Measurements from ENCODE around the gene BSPRY. TPM values are rescaled to one million over a fixed set of nuclear protein-coding genes. Genes with fewer than 3 reads are reported as not detected.

Gene BSPRY
- total and polyA plus RNA-seq, 7 donors, result 0.03 TPM; not detected in 5

- ATAC-seq (no peak), DNase-seq (no peak)
- Histone ChIP-seq H3K4me3 (no peak overlapping the region), H3K4me1 (no peaks in the 10 kb centered on the region), H3K27me3 (ENCODE audit: insufficient read depth in 3 of 3, low read length in 2 of 3) (no peaks in the 10 kb centered on the region), H3K36me3 (ENCODE audit: insufficient read depth in 1 of 2, low read depth in 1 of 2) (peaks cover 7 to 23% of the 10 kb centered on the region in 2 donors), H3K27ac (no peak overlapping the region), H3K9me3 (no peaks in the 10 kb centered on the region)
- no peak for TF ChIP-seq CTCF (IDR thresholded peaks at IDR 0.05)
- intact Hi-C loops (cut with DNase I), result no loop called here
- 54 to 59% (median 57%) methylated on average over 11 of the region's 11 CpGs for WGBS, 3 donors
Measured at GRCh38 chr9:113369855-113370140, 20.5 kb downstream of the BSPRY start.

GRCh38 chr9:113370806-113371325 is 21.5 kb downstream of the BSPRY start:
- H3K27ac ChIP-seq, result no peak overlapping the region
- peaks cover 7 to 29% of the 10 kb centered on the region in 2 donors for H3K36me3 ChIP-seq (ENCODE audit: insufficient read depth in 1 of 2, low read depth in 1 of 2)
- intact Hi-C loops (cut with DNase I), result no loop called here
- DNase-seq (no peak), ATAC-seq (no peak)
- H3K4me3 ChIP-seq, result no peak overlapping the region
- WGBS, 3 donors, result 77 to 83% (median 80%) methylated on average over 8 of the region's 8 CpGs
- peaks cover 3% of the 10 kb centered on the region for H3K4me1 ChIP-seq
- TF ChIP-seq CTCF (IDR thresholded peaks at IDR 0.05), result no peak
- no peaks in the 10 kb centered on the region for H3K27me3 ChIP-seq (ENCODE audit: insufficient read depth in 3 of 3, low read length in 2 of 3)
- no peaks in the 10 kb centered on the region for H3K9me3 ChIP-seq

- Histone ChIP-seq H3K27ac (no peak overlapping the region), H3K27me3 (ENCODE audit: insufficient read depth in 3 of 3, low read length in 2 of 3) (no peaks in the 10 kb centered on the region), H3K9me3 (no peaks in the 10 kb centered on the region), H3K36me3 (ENCODE audit: insufficient read depth in 1 of 2, low read depth in 1 of 2) (peaks cover 7 to 29% of the 10 kb centered on the region in 2 donors), H3K4me3 (no peak overlapping the region), H3K4me1 (peaks cover 3% of the 10 kb centered on the region)
- no peak for TF ChIP-seq CTCF (IDR thresholded peaks at IDR 0.05)
- 60 to 82% (median 69%) methylated on average over 5 of the region's 5 CpGs for WGBS, 3 donors
- intact Hi-C loops (cut with DNase I), result no loop called here
- DNase-seq, result no peak
- no peak for ATAC-seq
Measured at GRCh38 chr9:113372059-113372458, 22.7 kb downstream of the BSPRY start.

- no peaks in the 10 kb centered on the region for H3K27me3 ChIP-seq (ENCODE audit: insufficient read depth in 3 of 3, low read length in 2 of 3)
- ATAC-seq (no peak), DNase-seq (no peak)
- TF ChIP-seq CTCF (IDR thresholded peaks at IDR 0.05), result no peak
- intact Hi-C loops (cut with DNase I), result no loop called here
- no peak overlapping the region for H3K4me3 ChIP-seq
- H3K27ac ChIP-seq, result no peak overlapping the region
- H3K4me1 ChIP-seq, result peaks cover 3% of the 10 kb centered on the region
- peaks cover 7 to 29% of the 10 kb centered on the region in 2 donors for H3K36me3 ChIP-seq (ENCODE audit: insufficient read depth in 1 of 2, low read depth in 1 of 2)
- no peaks in the 10 kb centered on the region for H3K9me3 ChIP-seq
- WGBS, 3 donors, result 63 to 68% (median 65%) methylated on average over 3 of the region's 3 CpGs
Measured at GRCh38 chr9:113373256-113373655, 23.9 kb downstream of the BSPRY start.

GRCh38 chr9:113373676-113374392 is 24.5 kb downstream of the BSPRY start:
- Histone ChIP-seq H3K36me3 (ENCODE audit: insufficient read depth in 1 of 2, low read depth in 1 of 2) (peaks cover 7 to 29% of the 10 kb centered on the region in 2 donors), H3K4me1 (peaks cover 3% of the 10 kb centered on the region), H3K4me3 (no peak overlapping the region), H3K9me3 (no peaks in the 10 kb centered on the region), H3K27me3 (ENCODE audit: insufficient read depth in 3 of 3, low read length in 2 of 3) (no peaks in the 10 kb centered on the region), H3K27ac (no peak overlapping the region)
- WGBS, 3 donors, result 89 to 90% (median 89%) methylated on average over 24 of the region's 24 CpGs
- ATAC-seq, result no peak
- TF ChIP-seq CTCF (IDR thresholded peaks at IDR 0.05), result no peak
- no peak for DNase-seq
- intact Hi-C loops (cut with DNase I), result no loop called here
